CD4-positive, CD25-positive, alpha-beta regulatory T cell (primary cell): ENCODE results near the gene HVCN1. TPM values are rescaled to one million over a fixed set of nuclear protein-coding genes. Genes with fewer than 3 reads are reported as not detected.

Source experiments
- ATAC-seq, 2 donors: fragments of 150-1000 bp; cut with Tn5 transposase; one replicate each; pipeline ENCODE4 v1.10.0; 2021; ENCODE audit warnings: low read depth in 2 of 2, moderate number of reproducible peaks in 2 of 2, moderate library complexity in 1 of 2
- DNase-seq, 3 donors: peaks; one replicate each; pipeline versions ENCODE4 v3.0.0 to v3.0.0-alpha.2; 2012 to 2022; ENCODE audit warnings: mixed read lengths in 1 of 3
- H3K27ac ChIP-seq: one replicate; pipeline ENCODE4 v1.7.0; 2013; ENCODE audit warnings: mild to moderate bottlenecking, low read length; ENCODE audit not compliant: insufficient read depth, poor library complexity, severe bottlenecking
- H3K27me3 ChIP-seq: one replicate; pipeline ENCODE4 v1.7.0; 2013; ENCODE audit warnings: low read length; ENCODE audit not compliant: control insufficient read depth, insufficient read depth
- H3K36me3 ChIP-seq: one replicate; pipeline ENCODE4 v1.7.0; 2013; ENCODE audit warnings: mild to moderate bottlenecking, low read length, moderate library complexity; ENCODE audit not compliant: control insufficient read depth, insufficient read depth
- H3K4me1 ChIP-seq: 2 replicates; pipeline ENCODE4 v1.7.0; 2013; ENCODE audit warnings: mild to moderate bottlenecking, low read length; ENCODE audit not compliant: insufficient read depth, control insufficient read depth, poor library complexity, severe bottlenecking
- H3K4me3 ChIP-seq: one replicate; pipeline ENCODE4 v1.7.0; 2013; ENCODE audit warnings: low read depth, mild to moderate bottlenecking, low read length, moderate library complexity
- H3K9me3 ChIP-seq, 2 experiments: 1 replicate in 1 of 2; 2 replicates in 1 of 2; pipeline ENCODE4 v1.7.0; 2013; ENCODE audit warnings: low read length in 2 of 2, mild to moderate bottlenecking in 1 of 2, moderate library complexity in 1 of 2; ENCODE audit not compliant: control insufficient read depth in 2 of 2
- H3K27ac Mint-ChIP-seq, 3 donors: one replicate each; pipeline ENCODE4 v1.8.0; 2020 to 2022; ENCODE audit warnings: mild to moderate bottlenecking in 3 of 3, mixed read lengths in 3 of 3, moderate library complexity in 2 of 3
- H3K27me3 Mint-ChIP-seq: one replicate; pipeline ENCODE4 v1.8.0; 2022; ENCODE audit warnings: mild to moderate bottlenecking, mixed read lengths
- H3K36me3 Mint-ChIP-seq: one replicate; pipeline ENCODE4 v1.8.0; 2020; ENCODE audit warnings: mixed read lengths
- H3K4me1 Mint-ChIP-seq, 4 donors: one replicate each; pipeline ENCODE4 v1.8.0; 2020 to 2022; ENCODE audit warnings: mixed read lengths in 4 of 4, mild to moderate bottlenecking in 1 of 4
- H3K4me3 Mint-ChIP-seq, 4 donors: one replicate each; pipeline ENCODE4 v1.8.0; 2020 to 2022; ENCODE audit warnings: mild to moderate bottlenecking in 4 of 4, mixed read lengths in 4 of 4, moderate library complexity in 3 of 4
- H3K9me3 Mint-ChIP-seq, 7 donors: one replicate each; pipeline ENCODE4 v1.8.0; 2020 to 2022; ENCODE audit warnings: mixed read lengths in 7 of 7, mild to moderate bottlenecking in 3 of 7, moderate library complexity in 2 of 7
- polyA plus RNA-seq, 4 donors: library from polyadenylated mRNA; unstranded; fragments of 300-500 nt; fragmentation: Illumina TruSeq; gene quantifications; one replicate each; pipeline ENCODE4 v1.2.3, GENCODE V29; 2021
- total RNA-seq: library from RNA; stranded (reverse); gene quantifications from one replicate; pipeline ENCODE4 v1.2.3, GENCODE V29; 2022

Gene HVCN1
- total and polyA plus RNA-seq, 5 donors from 2014 or later = 6.1 to 50.0 (median 22.1) TPM

DNA sequence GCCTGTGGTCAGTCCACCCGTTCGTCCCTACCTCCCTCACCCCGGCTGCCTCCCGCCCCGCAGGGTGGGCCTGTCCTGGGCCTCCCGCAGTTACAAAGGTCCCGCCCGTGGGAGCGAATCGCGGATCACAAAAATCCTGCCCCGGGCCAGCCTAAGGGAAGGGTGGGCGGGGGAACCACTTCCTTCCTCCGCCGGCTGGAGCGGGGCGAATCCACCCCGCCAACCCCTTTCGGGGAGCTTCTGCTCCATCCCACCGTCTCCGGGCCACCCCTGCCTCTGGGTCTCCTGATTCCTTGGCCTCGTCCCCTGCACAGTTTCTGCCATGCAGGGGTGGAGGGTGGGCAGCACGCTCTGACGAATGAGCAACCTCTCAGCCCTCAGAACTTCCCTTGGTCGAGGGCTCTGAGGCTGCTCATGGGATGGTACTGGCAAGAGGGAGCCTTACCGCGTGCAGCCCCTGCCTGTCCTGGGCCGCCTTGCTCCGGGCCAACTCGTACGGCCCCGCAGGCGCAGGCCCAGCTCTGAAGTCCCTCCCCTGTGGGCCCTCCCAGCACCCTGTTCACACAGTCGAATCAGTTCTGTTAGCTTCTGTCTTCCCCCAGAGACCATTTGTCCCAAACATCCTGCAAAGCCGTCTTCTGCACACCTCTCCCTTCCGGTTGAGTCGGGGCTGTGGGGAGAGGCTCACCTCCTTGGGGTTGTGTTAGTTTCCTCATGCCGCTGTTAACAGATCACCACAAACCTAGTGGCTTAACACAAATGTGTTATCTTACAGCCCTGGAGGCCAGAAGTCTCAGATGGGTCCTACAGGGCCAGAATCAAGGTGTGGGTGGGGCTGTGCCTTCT is 589 bp upstream of the HVCN1 start:
- peak overlapping the region; percentile 63 for H3K27ac ChIP-seq
- DNase-seq = peak; percentile 41 to 91 (median 46)
- peaks cover 29% of the 10 kb centered on the region for H3K4me1 ChIP-seq
- H3K4me3 Mint-ChIP-seq = peak overlapping the region; percentile 89 to 96 (median 96)
- H3K36me3 ChIP-seq = peaks cover 2% of the 10 kb centered on the region
- H3K27me3 ChIP-seq = no peaks in the 10 kb centered on the region
- peak overlapping the region; percentile 16 for H3K4me3 ChIP-seq
- no peaks in the 10 kb centered on the region for H3K9me3 Mint-ChIP-seq
- peaks cover 15% of the 10 kb centered on the region for H3K27me3 Mint-ChIP-seq
- peaks cover 7 to 70% (median 35%) of the 10 kb centered on the region in 4 donors for H3K4me1 Mint-ChIP-seq
- peaks cover 21% of the 10 kb centered on the region for H3K36me3 Mint-ChIP-seq
- H3K9me3 ChIP-seq = no peaks in the 10 kb centered on the region
- H3K27ac Mint-ChIP-seq = peak overlapping the region; percentile 71 to 95 (median 95)
- ATAC-seq = peak; percentile 70 to 75

DNA sequence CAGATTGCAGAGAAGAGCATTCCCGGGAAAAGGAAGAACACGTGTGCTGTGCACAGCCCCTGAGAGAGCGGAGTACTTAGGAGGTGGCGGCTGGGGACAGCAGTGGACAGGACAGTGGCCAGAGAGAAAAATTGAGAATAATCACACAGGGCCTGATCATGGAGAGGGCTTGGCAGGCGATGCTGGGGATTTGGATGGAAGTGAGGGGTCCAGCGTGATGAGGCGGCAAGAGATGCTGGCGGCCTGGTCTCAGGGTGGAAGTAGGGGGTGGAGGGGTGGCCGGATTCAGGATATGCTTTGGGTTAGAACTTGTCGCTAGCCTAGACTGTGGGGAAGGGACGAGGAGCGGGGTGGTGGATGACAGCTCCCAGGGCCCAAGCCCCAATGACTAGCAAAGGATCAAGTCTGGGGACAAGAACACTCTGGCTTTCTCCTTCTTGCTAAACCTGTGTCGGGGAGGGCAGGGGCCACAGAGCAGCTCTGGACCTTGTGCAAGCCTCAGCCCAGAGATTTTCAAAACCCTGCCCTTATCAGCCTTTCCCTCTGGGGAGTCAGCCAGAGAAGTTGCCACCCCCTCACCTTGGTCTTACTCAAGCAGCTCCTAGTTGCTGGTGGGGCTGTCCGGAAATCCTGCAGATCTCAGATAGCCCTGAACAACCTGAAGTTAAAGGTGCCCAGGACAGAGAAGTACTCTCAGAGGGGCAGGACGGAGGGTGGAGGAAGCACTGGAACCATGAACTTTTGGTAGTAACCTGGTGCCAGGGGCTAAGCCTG is 1.3 kb downstream of the HVCN1 start:
- Mint-ChIP-seq H3K27ac (peak overlapping the region; percentile 62 to 83 (median 77)), H3K9me3 (no peaks in the 10 kb centered on the region), H3K36me3 (peaks cover 32% of the 10 kb centered on the region), H3K4me1 (peaks cover 7 to 70% (median 35%) of the 10 kb centered on the region in 4 donors), H3K27me3 (peaks cover 15% of the 10 kb centered on the region), H3K4me3 (peak overlapping the region; percentile 87 to 92 (median 90))
- no peaks in the 10 kb centered on the region for H3K27me3 ChIP-seq
- H3K27ac ChIP-seq = no peak overlapping the region
- H3K36me3 ChIP-seq = peaks cover 7% of the 10 kb centered on the region
- peak overlapping the region; percentile 55 for H3K4me3 ChIP-seq
- no peaks in the 10 kb centered on the region for H3K9me3 ChIP-seq
- ATAC-seq (no peak), DNase-seq (peak in 1 of 3 donors; percentile 29)
- peaks cover 29% of the 10 kb centered on the region for H3K4me1 ChIP-seq

DNA sequence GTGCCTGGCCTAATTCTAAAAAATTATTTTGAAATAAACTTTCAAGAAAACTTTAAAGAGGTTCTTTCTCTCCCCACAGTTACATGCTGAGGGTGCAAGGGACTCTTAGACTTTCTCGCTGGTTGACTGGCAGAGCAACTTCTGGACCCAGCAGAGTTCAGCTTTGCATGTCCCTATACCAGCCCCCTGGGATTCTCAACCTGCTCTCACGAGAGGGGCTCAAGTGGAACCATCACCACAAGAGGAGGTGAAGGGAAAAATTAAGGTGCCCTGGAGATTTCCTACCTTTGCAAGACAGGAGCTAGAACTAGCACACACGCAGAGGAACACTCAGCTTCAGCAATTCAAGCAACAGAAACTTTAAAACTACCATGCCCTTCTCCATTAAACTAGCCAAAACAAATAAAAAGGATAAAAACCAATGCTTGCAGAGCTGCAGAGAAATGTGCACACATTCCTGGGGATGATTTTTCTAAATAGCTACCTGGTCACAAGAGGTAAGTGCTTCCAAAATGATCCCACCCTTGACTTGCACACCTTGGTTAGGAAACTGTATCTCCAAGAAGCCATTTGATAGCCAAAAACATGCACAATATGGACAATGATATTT is 2.5 kb downstream of the HVCN1 start:
- peaks cover 7 to 67% (median 34%) of the 10 kb centered on the region in 4 donors for H3K4me1 Mint-ChIP-seq
- Histone ChIP-seq H3K4me3 (no peak overlapping the region), H3K4me1 (peaks cover 29% of the 10 kb centered on the region), H3K36me3 (peaks cover 7% of the 10 kb centered on the region), H3K9me3 (no peaks in the 10 kb centered on the region), H3K27ac (no peak overlapping the region), H3K27me3 (no peaks in the 10 kb centered on the region)
- ATAC-seq = no peak
- H3K36me3 Mint-ChIP-seq = peaks cover 38% of the 10 kb centered on the region
- H3K27ac Mint-ChIP-seq = peak overlapping the region in 1 of 3 donors; percentile 77
- no peak for DNase-seq
- peaks cover 15% of the 10 kb centered on the region for H3K27me3 Mint-ChIP-seq
- no peaks in the 10 kb centered on the region for H3K9me3 Mint-ChIP-seq
- peak overlapping the region; percentile 36 to 92 (median 68) for H3K4me3 Mint-ChIP-seq

DNA sequence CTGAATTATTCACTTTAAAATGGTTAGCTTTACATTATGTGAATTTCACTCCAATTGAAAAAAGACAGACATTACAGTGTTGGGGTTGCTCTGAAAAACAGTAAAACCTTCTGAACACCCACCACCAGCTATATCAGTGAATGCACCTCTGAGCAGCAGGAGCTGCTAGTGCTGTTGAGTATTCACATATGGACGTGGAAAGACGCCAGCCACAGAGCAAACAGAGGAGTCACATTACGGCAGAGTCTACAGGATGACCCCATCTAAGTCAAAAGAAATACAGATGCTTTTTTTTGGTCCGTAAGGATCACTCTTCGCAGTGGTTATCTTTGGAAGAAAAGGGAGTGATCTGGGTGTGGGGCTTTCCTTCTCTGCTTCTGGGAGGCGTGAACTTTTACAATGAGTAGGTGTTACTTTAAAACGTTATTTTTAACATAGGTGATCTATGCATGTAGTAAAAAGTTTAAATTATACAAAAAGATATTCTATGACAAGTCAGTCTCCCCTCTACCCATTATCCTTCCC is 4.5 kb downstream of the HVCN1 start:
- Histone ChIP-seq H3K9me3 (no peaks in the 10 kb centered on the region), H3K4me1 (peaks cover 19% of the 10 kb centered on the region), H3K36me3 (peaks cover 7% of the 10 kb centered on the region), H3K27ac (no peak overlapping the region), H3K27me3 (no peaks in the 10 kb centered on the region), H3K4me3 (no peak overlapping the region)
- peak overlapping the region in 2 of 3 donors; percentile 13 to 58 for H3K27ac Mint-ChIP-seq
- peaks cover 7 to 60% (median 23%) of the 10 kb centered on the region in 4 donors for H3K4me1 Mint-ChIP-seq
- H3K9me3 Mint-ChIP-seq = no peaks in the 10 kb centered on the region
- no peak for ATAC-seq
- peak overlapping the region in 1 of 4 donors; percentile 7 for H3K4me3 Mint-ChIP-seq
- no peak for DNase-seq
- H3K36me3 Mint-ChIP-seq = peaks cover 45% of the 10 kb centered on the region
- H3K27me3 Mint-ChIP-seq = peaks cover 6% of the 10 kb centered on the region

DNA sequence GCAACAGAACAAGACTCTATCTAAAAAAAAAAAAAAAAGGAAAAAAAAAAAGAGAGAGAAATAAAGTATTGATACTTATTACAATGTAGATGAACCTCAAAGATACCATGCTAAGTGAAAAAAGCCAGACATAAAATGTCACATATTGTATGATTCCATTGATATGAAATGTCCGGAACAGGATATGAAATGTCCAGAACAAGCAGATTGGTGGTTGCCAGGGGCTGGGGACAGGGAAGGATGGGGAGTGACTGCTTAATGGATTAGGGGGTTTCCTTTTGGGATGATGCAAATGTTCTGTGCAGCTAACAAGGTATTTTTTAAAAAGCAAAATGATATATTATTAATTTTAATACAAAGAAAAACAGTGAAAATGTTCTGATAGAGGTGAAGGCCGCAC is 5.0 kb downstream of the HVCN1 start:
- no peak overlapping the region for H3K4me3 ChIP-seq
- Mint-ChIP-seq H3K4me1 (peaks cover 7 to 64% (median 23%) of the 10 kb centered on the region in 4 donors), H3K4me3 (no peak overlapping the region), H3K27ac (no peak overlapping the region), H3K36me3 (peaks cover 45% of the 10 kb centered on the region), H3K27me3 (peaks cover 6% of the 10 kb centered on the region), H3K9me3 (no peaks in the 10 kb centered on the region)
- no peak overlapping the region for H3K27ac ChIP-seq
- ATAC-seq (no peak), DNase-seq (no peak)
- peaks cover 17% of the 10 kb centered on the region for H3K4me1 ChIP-seq
- H3K9me3 ChIP-seq = no peaks in the 10 kb centered on the region
- peaks cover 7% of the 10 kb centered on the region for H3K36me3 ChIP-seq
- no peaks in the 10 kb centered on the region for H3K27me3 ChIP-seq

DNA sequence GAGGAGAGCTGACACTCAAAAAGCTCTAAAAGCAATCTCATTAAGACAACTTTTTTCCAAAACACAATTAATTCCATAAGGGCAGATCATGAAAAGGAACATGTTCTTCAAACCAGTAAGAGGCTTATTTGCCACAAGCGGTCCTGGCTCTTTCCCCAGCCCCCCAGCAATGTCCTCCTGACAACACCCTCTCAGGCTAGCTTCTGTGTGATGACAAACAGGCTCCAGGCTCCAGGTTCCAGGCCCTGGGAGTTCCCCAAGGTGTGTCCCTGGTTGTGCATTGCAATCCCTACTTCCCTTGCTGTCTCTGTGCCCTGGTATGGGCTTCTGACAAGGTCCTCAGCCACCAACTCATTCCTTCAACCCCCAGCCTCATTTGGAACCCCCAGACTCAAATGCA is 8.9 kb downstream of the HVCN1 start:
- ATAC-seq (no peak), DNase-seq (no peak)
- Histone ChIP-seq H3K9me3 (no peaks in the 10 kb centered on the region), H3K4me1 (peaks cover 13% of the 10 kb centered on the region), H3K4me3 (no peak overlapping the region), H3K36me3 (peaks cover 9% of the 10 kb centered on the region), H3K27me3 (no peaks in the 10 kb centered on the region), H3K27ac (no peak overlapping the region)
- H3K36me3 Mint-ChIP-seq = peaks cover 41% of the 10 kb centered on the region
- peaks cover 0 to 5% (median 0%) of the 10 kb centered on the region in 7 donors for H3K9me3 Mint-ChIP-seq
- no peak overlapping the region for H3K4me3 Mint-ChIP-seq
- H3K27ac Mint-ChIP-seq = peak overlapping the region; percentile 53 to 85 (median 70)
- peaks cover 0 to 53% (median 13%) of the 10 kb centered on the region in 4 donors for H3K4me1 Mint-ChIP-seq
- H3K27me3 Mint-ChIP-seq = no peaks in the 10 kb centered on the region

DNA sequence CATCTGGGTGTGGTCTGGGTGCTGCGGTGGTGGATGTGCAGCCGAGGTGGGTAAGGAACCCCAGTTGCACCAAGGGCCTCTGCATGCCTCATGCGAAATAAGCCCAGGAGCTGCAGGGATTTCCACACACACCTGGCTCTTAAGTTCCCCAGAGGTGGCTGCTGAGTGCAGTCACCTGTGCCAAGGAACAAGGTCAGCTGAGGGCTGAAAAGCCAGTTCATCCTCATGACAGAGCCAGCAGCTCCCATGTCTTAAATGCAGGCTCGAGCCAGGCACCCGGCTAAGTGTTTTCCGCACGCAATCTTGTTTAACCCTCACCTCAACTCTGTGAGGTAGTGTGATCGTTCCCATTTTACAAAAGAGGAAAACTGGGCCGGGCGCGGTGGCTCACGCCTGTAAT is 9.7 kb downstream of the HVCN1 start:
- Histone ChIP-seq H3K27me3 (no peaks in the 10 kb centered on the region), H3K4me1 (peaks cover 13% of the 10 kb centered on the region), H3K4me3 (no peak overlapping the region), H3K27ac (no peak overlapping the region), H3K36me3 (peaks cover 9% of the 10 kb centered on the region), H3K9me3 (no peaks in the 10 kb centered on the region)
- Mint-ChIP-seq H3K9me3 (peaks cover 0 to 7% (median 0%) of the 10 kb centered on the region in 7 donors), H3K27ac (peak overlapping the region in 2 of 3 donors; percentile 44 to 62), H3K4me1 (peaks cover 0 to 50% (median 13%) of the 10 kb centered on the region in 4 donors), H3K4me3 (no peak overlapping the region), H3K27me3 (no peaks in the 10 kb centered on the region), H3K36me3 (peaks cover 42% of the 10 kb centered on the region)
- no peak for ATAC-seq
- no peak for DNase-seq
